ENCODE measurements around the gene HSD17B13.

- TF ChIP-seq POLR2A (IDR thresholded peaks at IDR 0.05) (no peak), CTCF (IDR thresholded peaks at IDR 0.05) (no peak)
These were observed 22.5 kb upstream of the HSD17B13 start for GRCh38 chr4:87345139-87345538.

Data from ovary (tissue), 3 donors.